Fibroblast of pulmonary artery (primary cell): ENCODE results near the gene SEMA5A.

Source experiments
- DNase-seq: peaks from one replicate; pipeline ENCODE4 v3.0.0-alpha.2; 2010; ENCODE audit warnings: low read depth
- H3K4me3 ChIP-seq: replicated peaks from 2 replicates; pipeline ENCODE4 v1.5.1; 2011; ENCODE audit warnings: low read depth, mild to moderate bottlenecking, control low read depth, low read length, moderate library complexity
- CTCF ChIP-seq: IDR thresholded peaks from 2 replicates; pipeline ENCODE4 v1.5.1; 2011; ENCODE audit warnings: mild to moderate bottlenecking, control low read depth, low read length, inconsistent platforms; ENCODE audit errors: missing control alignments

Gene SEMA5A

GRCh38 chr5:9514968-9515367 is 30.9 kb downstream of the SEMA5A start:
- no peak for TF ChIP-seq CTCF
- DNase-seq, result no peak
- no peak overlapping the region for H3K4me3 ChIP-seq

GRCh38 chr5:9513827-9514226 is 32.0 kb downstream of the SEMA5A start:
- H3K4me3 ChIP-seq, result no peak overlapping the region
- peak; percentile 55 for DNase-seq
- peak; percentile 52 for TF ChIP-seq CTCF

DNA sequence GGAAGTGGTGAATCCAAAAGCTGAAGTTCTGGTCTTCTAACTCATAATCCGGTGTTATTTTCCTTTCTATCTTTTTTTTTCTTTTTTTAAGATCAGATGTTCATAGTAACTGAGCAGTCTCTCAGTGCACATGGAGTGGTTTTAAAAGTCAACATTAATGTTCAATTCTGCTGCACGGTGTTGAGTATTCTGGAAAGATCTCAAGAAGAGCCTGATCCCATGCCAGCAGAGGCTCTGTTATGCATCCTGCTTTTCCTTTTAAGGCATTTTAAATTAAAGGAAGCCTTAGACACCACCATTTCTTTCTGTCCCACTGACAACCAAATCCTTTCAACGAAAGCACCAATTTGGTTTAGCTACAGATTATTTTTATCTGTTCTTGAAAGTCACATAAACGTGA is 33.4 kb downstream of the SEMA5A start:
- DNase-seq, result peak; percentile 37
- no peak overlapping the region for H3K4me3 ChIP-seq
- no peak for TF ChIP-seq CTCF

GRCh38 chr5:9507974-9508373 is 37.9 kb downstream of the SEMA5A start:
- TF ChIP-seq CTCF, result no peak
- peak; percentile 66 for DNase-seq
- H3K4me3 ChIP-seq, result no peak overlapping the region

DNA sequence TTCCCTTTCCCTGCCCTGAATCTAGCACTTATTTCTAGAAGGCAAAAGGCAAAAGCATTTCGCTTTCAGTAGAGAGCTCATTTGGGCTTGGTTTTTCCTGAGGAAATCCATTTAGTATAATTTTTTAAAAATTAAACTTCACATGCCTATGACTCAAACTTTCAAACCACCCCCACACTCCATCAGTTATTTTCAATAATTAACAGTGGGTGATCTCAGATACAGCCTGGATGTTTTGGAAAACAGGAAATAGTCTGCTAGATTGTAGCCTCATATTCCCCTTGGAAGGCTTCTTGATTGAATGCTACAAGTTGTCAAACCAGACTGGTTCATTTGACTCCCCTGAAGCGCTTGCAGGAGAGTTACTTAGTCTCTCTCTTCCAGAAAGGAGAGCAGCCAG is 40.6 kb downstream of the SEMA5A start:
- TF ChIP-seq CTCF, result no peak
- DNase-seq, result peak; percentile 42

GRCh38 chr5:9502864-9503263 is 43.0 kb downstream of the SEMA5A start:
- DNase-seq, result no peak
- no peak overlapping the region for H3K4me3 ChIP-seq
- no peak for TF ChIP-seq CTCF

More for the DNA sequence above, 40.6 kb downstream of the SEMA5A start:
- H3K4me3 ChIP-seq, result no peak overlapping the region

DNA sequence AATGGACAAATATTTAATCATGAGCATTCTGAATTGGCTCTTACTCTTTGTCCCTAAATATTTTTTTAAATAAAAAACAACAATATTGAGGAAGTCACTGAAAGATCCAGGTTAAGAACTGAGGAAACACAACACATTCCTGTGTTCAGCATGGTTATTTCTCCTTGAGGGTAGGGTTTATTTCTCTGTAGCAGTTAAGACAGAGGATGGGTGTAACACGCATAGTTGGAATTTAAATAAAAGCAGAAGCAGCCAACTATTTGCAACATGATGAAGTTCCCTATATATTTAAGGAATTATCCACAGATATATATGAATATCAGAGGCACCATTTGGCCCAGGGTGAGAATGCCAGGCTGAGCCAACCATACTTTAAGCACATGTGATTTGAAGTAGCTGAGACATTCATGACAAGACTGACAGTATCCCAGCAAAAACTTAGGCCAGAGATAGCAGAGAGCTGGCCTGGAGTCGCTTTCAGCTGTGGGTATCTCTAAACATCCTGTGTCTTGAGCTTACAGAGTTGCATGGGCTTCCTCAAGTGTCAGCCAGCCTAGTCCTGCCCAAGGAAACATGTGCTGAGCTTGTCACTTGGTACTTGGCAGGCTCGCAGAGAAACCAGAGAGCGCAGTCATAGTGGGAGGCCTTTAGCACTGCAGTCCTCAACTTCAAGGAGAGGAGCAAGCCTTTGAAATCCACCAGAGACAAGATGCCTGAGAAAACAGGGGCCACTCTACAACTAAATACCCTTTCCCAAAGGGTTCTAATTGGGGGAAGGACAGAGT is 43.6 kb downstream of the SEMA5A start:
- TF ChIP-seq CTCF, result no peak
- no peak for DNase-seq
- no peak overlapping the region for H3K4me3 ChIP-seq
